Measurements from ENCODE around the gene MIF4GD. TPM values are rescaled to one million over a fixed set of nuclear protein-coding genes. Genes with fewer than 3 reads are reported as not detected.

The MIF4GD gene
- total and polyA plus RNA-seq, 2 of the 4 experiments (the other 2 are of a cell fraction) = 4.1 to 6.9 TPM

DNA sequence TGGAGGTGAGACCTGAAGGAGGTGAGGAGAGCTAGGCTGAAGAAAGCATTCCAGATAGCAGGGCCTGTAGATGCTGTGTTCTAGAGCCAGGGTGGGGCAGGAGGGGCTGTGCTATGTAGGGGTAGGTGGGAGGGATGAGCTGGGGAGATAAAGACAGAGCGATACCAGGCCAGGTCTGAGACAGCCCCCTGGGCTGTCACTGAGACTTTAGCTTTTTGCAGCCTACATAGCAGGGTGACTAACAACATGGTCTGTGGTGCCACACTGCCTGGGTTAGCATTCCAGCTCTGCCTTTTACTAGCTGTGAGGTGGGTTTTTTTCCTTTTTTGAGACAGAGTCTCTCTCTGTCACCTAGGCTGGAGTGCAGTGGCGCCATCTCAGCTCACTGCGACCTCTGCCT is 51.2 kb downstream of the MIF4GD start:
- Histone ChIP-seq H2BK120ac (ENCODE audit: low read depth, low read length) (no peak overlapping the region), H3K9ac (ENCODE audit: low read depth, low read length) (no peak overlapping the region), H3K27me3 (ENCODE audit: control insufficient read depth, insufficient read depth, low read length) (no peaks in the 10 kb centered on the region), H3K4me2 (ENCODE audit: low read depth, low read length) (no peak overlapping the region), H3K23ac (ENCODE audit: low read depth, low read length) (no peak overlapping the region), H3K36me3 (ENCODE audit: control insufficient read depth, insufficient read depth, low read length) (peaks cover 47% of the 10 kb centered on the region), H2BK15ac (ENCODE audit: low read depth, low read length) (no peak overlapping the region), H3K4me1 (ENCODE audit: control insufficient read depth, insufficient read depth, low read length) (no peaks in the 10 kb centered on the region), H2BK20ac (ENCODE audit: low read depth, low read length) (no peak overlapping the region), H3K4me3 (ENCODE audit: insufficient read depth, low read depth, low read length) (no peak overlapping the region), H3K79me1 (ENCODE audit: low read depth in 1 of 2, low read length in 2 of 2) (peaks cover 14 to 31% of the 10 kb centered on the region in 2 experiments; a peak in 3 of 4 replicates), H3K9me3 (ENCODE audit: control insufficient read depth, insufficient read depth, low read length) (no peaks in the 10 kb centered on the region), H2AK5ac (ENCODE audit: low read depth, low read length) (no peak overlapping the region), H3K56ac (ENCODE audit: extremely low read depth, insufficient read depth, low read length) (no peak overlapping the region), H3K14ac (replicated peaks; ENCODE audit: low read depth, low read length) (no peak overlapping the region), H2AFZ (replicated peaks; ENCODE audit: low read length, poor library complexity) (no peak overlapping the region), H2AK9ac (replicated peaks; ENCODE audit: low read depth, low read length, poor library complexity) (no peak overlapping the region), H4K20me1 (ENCODE audit: insufficient read depth, low read length) (no peaks in the 10 kb centered on the region), H3K4ac (ENCODE audit: low read depth, low read length) (no peak overlapping the region), H4K8ac (ENCODE audit: low read depth in 2 of 2, low read length in 2 of 2) (no peak overlapping the region), H3K18ac (ENCODE audit: low read depth, low read length) (no peak overlapping the region), H4K5ac (ENCODE audit: low read depth, low read length) (no peak overlapping the region), H2BK5ac (ENCODE audit: low read depth, low read length, poor library complexity, severe bottlenecking) (no peak overlapping the region), H3K9me1 (ENCODE audit: insufficient read depth, low read length) (no peaks in the 10 kb centered on the region), H3K27ac (ENCODE audit: insufficient read depth, low read length) (no peak overlapping the region), H4K91ac (ENCODE audit: insufficient read depth, low read depth, low read length) (no peak overlapping the region)
- POLR2A ChIA-PET (ENCODE audit: unreplicated experiment) = no interaction called here
- CTCF ChIA-PET = no interaction called here
- TF ChIP-seq RAD21 (IDR thresholded peaks at IDR 0.05; ENCODE audit: low read length) (no peak), CEBPB (IDR thresholded peaks at IDR 0.05; ENCODE audit: low read depth, low read length) (no peak), MXI1 (IDR thresholded peaks at IDR 0.05; ENCODE audit: borderline replicate concordance, low read depth, low read length) (no peak), FOS (IDR thresholded peaks at IDR 0.05; ENCODE audit: low read depth, low read length) (no peak), MAFK (IDR thresholded peaks at IDR 0.05; ENCODE audit: low read depth, low read length) (no peak), ELK1 (IDR thresholded peaks at IDR 0.05; ENCODE audit: borderline replicate concordance, low read depth, low read length) (no peak), NFE2L2 (IDR thresholded peaks at IDR 0.05; ENCODE audit: low read depth, low read length) (no peak)
- intact Hi-C loops (cut with micrococcal nuclease) = no loop called here
- dilution Hi-C loops (cut with HindIII; ENCODE audit: low sequenced_read_pairs, unreplicated experiment) = no loop called here
- no peak; the same call in 1 of the 2 replicates for ATAC-seq (ENCODE audit: low read depth)
- DNase-seq = no peak
- BruUV-seq (replicated peaks) = no TSS peak
- WGBS, 2 experiments (ENCODE audit: extremely low coverage in 2 of 2, insufficient read length in 1 of 2) = 100% methylated on average over 2 of the region's 3 CpGs; no CpG with 5 or more reads in 1 of the 2 experiments
- in situ Hi-C loops (cut with MboI; ENCODE audit: low sequenced_read_pairs) = no loop called here

All from IMR-90 (cell line).